ENCODE data around the gene TREML4. TPM values are rescaled to one million over a fixed set of nuclear protein-coding genes. Genes with fewer than 3 reads are reported as not detected.

The TREML4 gene
- total RNA-seq, 1 experiment from 2014 or later = not detected

- H3K36me3 ChIP-seq (replicated peaks; ENCODE audit: control insufficient read depth, insufficient read depth, low read length) = no peaks in the 10 kb centered on the region
- peaks cover 1% of the 10 kb centered on the region for H3K27me3 ChIP-seq (ENCODE audit: control insufficient read depth, insufficient read depth, low read length)
- no peak overlapping the region for H3K4me3 ChIP-seq (ENCODE audit: insufficient read depth, low read depth, low read length)
- no peak for DNase-seq
Measured at GRCh38 chr6:41275489-41275888, 47.3 kb downstream of the TREML4 start.

DNA sequence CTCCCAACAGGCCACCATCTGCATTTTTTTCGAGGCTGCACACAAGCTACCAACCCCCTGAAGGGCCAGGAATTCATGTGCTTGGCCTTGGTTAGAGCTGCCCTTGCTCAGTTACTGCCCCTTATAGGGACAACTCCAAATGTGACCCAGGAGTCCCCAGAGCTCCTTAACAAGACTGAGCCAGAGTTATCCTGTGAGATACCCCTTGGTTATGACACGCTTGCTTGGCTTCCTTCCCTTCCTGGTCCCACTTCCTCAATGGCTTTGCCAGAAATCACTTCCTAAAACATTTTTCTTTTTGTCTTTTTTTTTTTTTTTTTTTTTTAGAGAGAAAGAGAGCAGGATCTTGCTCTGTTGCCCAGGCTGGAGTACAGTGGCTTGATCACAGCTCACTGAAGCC is 49.5 kb downstream of the TREML4 start:
- peaks cover 1% of the 10 kb centered on the region for H3K27me3 ChIP-seq (ENCODE audit: control insufficient read depth, insufficient read depth, low read length)
- no peaks in the 10 kb centered on the region for H3K36me3 ChIP-seq (replicated peaks; ENCODE audit: control insufficient read depth, insufficient read depth, low read length)
- H3K4me3 ChIP-seq (ENCODE audit: insufficient read depth, low read depth, low read length) = no peak overlapping the region
- no peak for DNase-seq

DNA sequence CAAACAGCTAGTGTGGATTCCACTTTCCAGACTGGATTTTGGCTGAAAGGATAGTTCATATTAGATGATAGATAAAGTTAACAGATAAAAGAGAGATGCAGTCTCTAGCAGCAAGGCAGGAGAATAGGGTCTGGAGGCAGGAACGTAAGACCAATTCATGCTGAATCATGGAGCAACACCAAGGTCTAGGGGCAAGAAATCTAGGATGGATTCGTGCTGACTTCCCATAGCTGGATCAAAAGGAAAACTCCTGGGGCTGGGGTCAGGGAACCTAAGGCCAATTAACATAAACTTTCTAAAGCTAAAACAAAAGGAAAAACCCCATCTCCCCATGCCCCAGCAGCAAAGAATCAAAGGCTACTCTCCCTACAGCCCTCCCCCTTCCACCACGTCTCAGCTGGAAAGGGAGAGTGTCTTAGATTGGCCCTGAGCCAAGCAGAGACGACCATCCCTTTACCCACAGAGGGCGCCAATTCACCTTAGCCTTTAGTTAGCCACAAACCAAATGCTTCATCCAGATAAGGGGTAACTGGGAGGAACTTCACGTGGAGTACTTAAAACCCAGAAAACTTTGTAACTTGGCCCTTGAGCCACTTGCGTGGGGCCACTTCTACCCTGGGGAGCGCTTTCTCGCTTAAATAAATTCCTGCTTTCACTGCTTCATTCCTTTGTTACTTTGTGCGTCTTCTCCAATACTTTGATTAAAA is 50.7 kb downstream of the TREML4 start:
- peak; percentile 72 for DNase-seq
- Histone ChIP-seq H3K36me3 (replicated peaks; ENCODE audit: control insufficient read depth, insufficient read depth, low read length) (no peaks in the 10 kb centered on the region), H3K4me3 (ENCODE audit: insufficient read depth, low read depth, low read length) (no peak overlapping the region), H3K27me3 (ENCODE audit: control insufficient read depth, insufficient read depth, low read length) (peaks cover 1% of the 10 kb centered on the region)

- Histone ChIP-seq H3K36me3 (replicated peaks; ENCODE audit: control insufficient read depth, insufficient read depth, low read length) (no peaks in the 10 kb centered on the region), H3K4me3 (ENCODE audit: insufficient read depth, low read depth, low read length) (no peak overlapping the region), H3K27me3 (ENCODE audit: control insufficient read depth, insufficient read depth, low read length) (peaks cover 1% of the 10 kb centered on the region)
- no peak for DNase-seq
Measured at GRCh38 chr6:41280381-41281057, 52.4 kb downstream of the TREML4 start.

DNA sequence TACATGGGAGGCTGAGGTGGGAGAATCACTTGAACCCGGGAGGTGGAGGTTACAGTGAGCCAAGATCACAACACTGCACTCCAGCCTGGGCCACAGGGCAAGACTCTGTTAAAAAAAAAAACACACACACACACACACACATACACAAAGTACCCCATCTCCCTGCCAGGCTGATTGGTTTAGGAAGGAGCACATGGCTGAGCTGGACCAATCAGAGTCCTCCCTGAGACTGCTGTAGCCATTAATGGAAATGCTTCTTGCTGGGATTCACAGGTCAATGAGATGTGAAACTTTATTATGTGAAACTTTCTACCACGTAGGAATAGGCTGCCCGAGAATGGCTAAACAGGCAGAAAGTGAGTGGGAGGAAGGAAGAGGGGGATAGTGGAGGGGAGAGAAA is 55.5 kb downstream of the TREML4 start:
- H3K36me3 ChIP-seq (replicated peaks; ENCODE audit: control insufficient read depth, insufficient read depth, low read length) = no peaks in the 10 kb centered on the region
- DNase-seq = no peak
- no peak overlapping the region for H3K4me3 ChIP-seq (ENCODE audit: insufficient read depth, low read depth, low read length)
- no peaks in the 10 kb centered on the region for H3K27me3 ChIP-seq (ENCODE audit: control insufficient read depth, insufficient read depth, low read length)

DNA sequence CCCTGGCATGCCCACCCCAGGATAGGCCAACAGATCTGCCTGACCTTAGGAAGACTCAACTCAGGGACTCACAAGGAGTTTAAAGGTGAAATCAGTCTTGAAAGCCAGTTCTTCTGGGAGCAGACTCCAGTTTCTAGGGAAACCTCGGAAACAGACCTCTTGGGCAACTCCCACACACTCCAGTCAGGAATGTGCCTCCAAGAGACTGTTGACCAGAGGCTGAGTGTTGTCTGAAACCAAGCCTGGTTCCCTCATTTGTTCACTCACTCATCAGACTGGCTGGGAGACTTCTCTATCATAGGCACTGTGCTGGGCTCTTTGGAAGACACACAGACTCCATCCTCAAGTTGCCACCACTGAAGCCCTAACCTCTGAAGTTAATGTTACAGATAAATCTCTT is 56.6 kb downstream of the TREML4 start:
- H3K27me3 ChIP-seq (ENCODE audit: control insufficient read depth, insufficient read depth, low read length) = no peaks in the 10 kb centered on the region
- no peak overlapping the region for H3K4me3 ChIP-seq (ENCODE audit: insufficient read depth, low read depth, low read length)
- no peak for DNase-seq
- H3K36me3 ChIP-seq (replicated peaks; ENCODE audit: control insufficient read depth, insufficient read depth, low read length) = no peaks in the 10 kb centered on the region

DNA sequence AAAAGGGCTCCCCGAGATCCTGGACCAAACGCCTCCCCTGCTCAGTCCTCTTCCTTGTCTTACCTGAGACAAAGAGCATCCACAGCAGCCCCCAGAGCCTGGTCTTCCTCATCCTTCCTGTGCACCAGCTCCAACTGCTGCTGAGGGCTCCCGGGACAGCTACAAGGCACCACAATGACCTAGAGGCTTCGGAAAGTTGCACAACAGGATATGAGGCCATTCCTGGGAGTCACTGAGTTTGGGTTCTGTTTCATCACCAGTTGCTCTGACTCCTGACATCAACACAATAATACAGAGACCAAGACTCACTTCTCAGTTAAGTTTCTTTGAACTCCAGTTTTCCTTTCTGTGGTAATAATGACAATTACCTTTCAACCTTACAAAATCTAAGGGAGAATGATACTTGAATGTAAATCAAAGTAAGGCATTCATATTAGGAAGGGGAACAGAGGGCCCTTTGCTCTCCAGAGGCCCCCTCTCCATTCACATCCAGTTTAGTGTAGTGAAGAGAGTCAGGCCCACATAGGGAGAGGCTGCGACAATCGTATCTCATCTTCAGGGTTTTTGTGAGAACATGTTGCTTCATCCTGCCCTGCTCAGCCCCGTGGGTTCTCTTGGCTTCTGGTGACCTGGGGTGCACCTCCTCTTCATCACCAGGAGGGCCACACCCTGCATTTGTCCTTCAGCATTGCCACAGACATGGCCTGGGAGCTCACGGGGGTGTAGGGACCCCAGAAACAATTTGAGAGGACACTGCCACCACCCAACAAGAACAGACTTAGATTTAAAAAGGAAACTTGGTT is 58.6 kb downstream of the TREML4 start, which contains the start of gene TREM1:
Gene TREM1, minus strand, starts transcription at position 139 of the 803 bp plus-strand sequence. Its CDS starts 27 bp downstream, at position 112.
- Histone ChIP-seq H3K36me3 (replicated peaks; ENCODE audit: control insufficient read depth, insufficient read depth, low read length) (no peaks in the 10 kb centered on the region), H3K4me3 (ENCODE audit: insufficient read depth, low read depth, low read length) (no peak within 1 kb of the TSS), H3K27me3 (ENCODE audit: control insufficient read depth, insufficient read depth, low read length) (peaks cover 1% of the 10 kb centered on the region; the same call in 1 of the 2 replicates)
- no peak for DNase-seq

DNA sequence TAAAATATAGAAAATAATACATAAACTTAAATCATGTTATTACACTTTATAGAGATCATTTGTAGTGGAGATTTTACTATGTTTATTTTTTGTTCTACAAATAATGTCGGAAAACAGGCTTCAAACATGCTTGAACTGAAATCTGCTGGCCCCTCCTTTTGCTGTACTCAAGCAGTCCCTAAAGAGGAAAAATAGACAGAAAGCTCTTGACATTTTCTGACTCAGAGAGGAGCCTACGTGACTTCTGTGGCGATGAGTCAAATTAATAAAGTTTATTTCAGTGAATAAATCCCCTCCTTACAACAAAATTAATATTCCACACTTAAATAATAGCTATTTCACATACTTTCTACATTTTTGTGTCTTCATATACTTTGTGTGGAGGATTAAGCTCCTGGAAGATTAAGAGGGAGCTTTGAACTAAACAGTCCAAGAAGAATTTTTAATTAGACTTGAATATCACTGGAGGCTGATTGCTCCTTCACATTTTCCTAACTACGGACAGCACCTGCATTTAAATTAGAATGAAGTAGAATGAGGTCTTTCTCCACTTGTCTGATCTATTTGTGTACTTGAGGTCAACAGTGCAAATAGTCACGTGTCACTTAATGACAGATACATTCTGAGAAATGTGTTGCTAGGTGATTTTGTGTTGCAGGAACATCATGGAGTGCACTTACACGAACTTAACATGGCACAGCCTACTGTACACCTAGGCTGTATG is 60.0 kb downstream of the TREML4 start:
- no peak for DNase-seq
- Histone ChIP-seq H3K27me3 (ENCODE audit: control insufficient read depth, insufficient read depth, low read length) (peaks cover 1% of the 10 kb centered on the region; the same call in 1 of the 2 replicates), H3K36me3 (replicated peaks; ENCODE audit: control insufficient read depth, insufficient read depth, low read length) (no peaks in the 10 kb centered on the region), H3K4me3 (ENCODE audit: insufficient read depth, low read depth, low read length) (no peak overlapping the region)

Other genes starting within 250 kb of the TREML4 start
- gene UNC5CL, start 189.1 kb upstream of the TREML4 start, total RNA-seq (2014; rRNA removed; shearing (Covaris generic)) = 4.2 and 4.3 TPM in 2 replicates
- not detected in 2 replicates for gene TSPO2, start 185.9 kb upstream of the TREML4 start, total RNA-seq (2014; rRNA removed; shearing (Covaris generic))
- 0.14 TPM in 1 of 2 replicates, not detected in the other for gene APOBEC2, start 175.1 kb upstream of the TREML4 start, total RNA-seq (2014; rRNA removed; shearing (Covaris generic))
- 15.3 and 23.2 TPM in 2 replicates for gene OARD1, start 156.0 kb upstream of the TREML4 start, total RNA-seq (2014; rRNA removed; shearing (Covaris generic))
- gene NFYA, start 155.4 kb upstream of the TREML4 start, total RNA-seq (2014; rRNA removed; shearing (Covaris generic)) = 12.1 and 20.0 TPM in 2 replicates
- not detected in 2 replicates for gene TREML1, start 74.0 kb upstream of the TREML4 start, total RNA-seq (2014; rRNA removed; shearing (Covaris generic))
- gene TREM2, start 65.2 kb upstream of the TREML4 start, total RNA-seq (2014; rRNA removed; shearing (Covaris generic)) = not detected in 2 replicates
- gene TREML2, start 27.2 kb upstream of the TREML4 start, total RNA-seq (2014; rRNA removed; shearing (Covaris generic)) = not detected in 2 replicates
- gene TREM1, start 58.3 kb downstream of the TREML4 start, total RNA-seq (2014; rRNA removed; shearing (Covaris generic)) = not detected in 2 replicates
- gene NCR2, start 107.3 kb downstream of the TREML4 start, total RNA-seq (2014; rRNA removed; shearing (Covaris generic)) = not detected in 2 replicates

Measured in H7 (cell line).